ENCODE measurements around the gene SLFN11.
"Not testable (repeated sequence)": the region's sequence is repeated elsewhere in the genome, so short reads cannot be mapped to it uniquely, and the experiment has no call there.

The SLFN11 gene, protein sequence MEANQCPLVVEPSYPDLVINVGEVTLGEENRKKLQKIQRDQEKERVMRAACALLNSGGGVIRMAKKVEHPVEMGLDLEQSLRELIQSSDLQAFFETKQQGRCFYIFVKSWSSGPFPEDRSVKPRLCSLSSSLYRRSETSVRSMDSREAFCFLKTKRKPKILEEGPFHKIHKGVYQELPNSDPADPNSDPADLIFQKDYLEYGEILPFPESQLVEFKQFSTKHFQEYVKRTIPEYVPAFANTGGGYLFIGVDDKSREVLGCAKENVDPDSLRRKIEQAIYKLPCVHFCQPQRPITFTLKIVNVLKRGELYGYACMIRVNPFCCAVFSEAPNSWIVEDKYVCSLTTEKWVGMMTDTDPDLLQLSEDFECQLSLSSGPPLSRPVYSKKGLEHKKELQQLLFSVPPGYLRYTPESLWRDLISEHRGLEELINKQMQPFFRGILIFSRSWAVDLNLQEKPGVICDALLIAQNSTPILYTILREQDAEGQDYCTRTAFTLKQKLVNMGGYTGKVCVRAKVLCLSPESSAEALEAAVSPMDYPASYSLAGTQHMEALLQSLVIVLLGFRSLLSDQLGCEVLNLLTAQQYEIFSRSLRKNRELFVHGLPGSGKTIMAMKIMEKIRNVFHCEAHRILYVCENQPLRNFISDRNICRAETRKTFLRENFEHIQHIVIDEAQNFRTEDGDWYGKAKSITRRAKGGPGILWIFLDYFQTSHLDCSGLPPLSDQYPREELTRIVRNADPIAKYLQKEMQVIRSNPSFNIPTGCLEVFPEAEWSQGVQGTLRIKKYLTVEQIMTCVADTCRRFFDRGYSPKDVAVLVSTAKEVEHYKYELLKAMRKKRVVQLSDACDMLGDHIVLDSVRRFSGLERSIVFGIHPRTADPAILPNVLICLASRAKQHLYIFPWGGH

GRCh38 chr17:35373534-35373983, at the start of gene SLFN11:
TSS of gene SLFN11 (minus strand) at chr17:35373621. CDS start at chr17:35363807, 9,814 bp downstream.
- peak; percentile 46 for DNase-seq (ENCODE audit: low read depth, low spot score)

- DNase-seq (ENCODE audit: low read depth, low spot score): not testable (repeated sequence)
Observed at GRCh38 chr17:35421069-35421468, 47.6 kb upstream of the SLFN11 start.

GRCh38 chr17:35416659-35417058, 43.2 kb upstream of the SLFN11 start:
- DNase-seq (ENCODE audit: low read depth, low spot score): no peak

- not testable (repeated sequence) for DNase-seq (ENCODE audit: low read depth, low spot score)
Observed at GRCh38 chr17:35414707-35415106, 41.3 kb upstream of the SLFN11 start.

DNA sequence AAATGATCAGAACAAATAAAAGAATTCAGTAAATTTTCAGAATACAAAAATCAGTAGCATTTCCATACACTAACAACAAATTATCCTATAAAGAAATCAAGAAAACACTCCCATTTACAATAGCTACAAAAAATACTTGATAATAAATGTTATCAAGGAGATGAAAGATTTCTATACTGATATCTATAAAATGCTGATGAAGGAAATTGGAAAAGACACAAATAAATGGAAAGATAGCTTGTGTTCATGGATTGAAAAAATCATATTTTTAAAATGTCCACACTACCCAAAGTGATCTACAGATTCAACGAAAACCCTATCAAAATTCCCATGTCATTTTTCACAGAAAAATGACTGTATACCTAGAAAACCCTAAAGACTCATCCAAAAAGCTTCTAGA, 40.8 kb upstream of the SLFN11 start:
- DNase-seq (ENCODE audit: low read depth, low spot score): no peak

GRCh38 chr17:35407531-35407930, 34.1 kb upstream of the SLFN11 start:
- no peak for DNase-seq (ENCODE audit: low read depth, low spot score)

DNA sequence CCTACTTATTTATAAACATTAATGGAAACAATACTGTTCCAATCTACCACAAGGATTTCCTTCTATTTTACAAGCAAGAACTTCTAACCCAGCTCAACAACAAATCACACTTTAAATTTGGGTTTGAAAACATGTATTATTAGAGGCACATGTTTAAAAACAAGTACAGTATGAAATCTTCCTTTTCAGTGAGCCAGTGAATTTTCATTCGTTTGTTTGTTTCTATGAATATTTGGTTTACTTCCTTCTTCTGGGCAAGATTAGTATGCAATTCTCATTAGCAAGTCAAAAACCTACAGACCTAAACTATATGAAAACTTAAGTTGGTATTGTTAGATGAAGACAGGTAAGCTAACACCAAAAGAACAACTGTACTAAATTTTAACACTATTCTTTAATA, 33.1 kb upstream of the SLFN11 start:
- no peak for DNase-seq (ENCODE audit: low read depth, low spot score)

GRCh38 chr17:35404360-35404759, 30.9 kb upstream of the SLFN11 start:
- DNase-seq (ENCODE audit: low read depth, low spot score): no peak

DNA sequence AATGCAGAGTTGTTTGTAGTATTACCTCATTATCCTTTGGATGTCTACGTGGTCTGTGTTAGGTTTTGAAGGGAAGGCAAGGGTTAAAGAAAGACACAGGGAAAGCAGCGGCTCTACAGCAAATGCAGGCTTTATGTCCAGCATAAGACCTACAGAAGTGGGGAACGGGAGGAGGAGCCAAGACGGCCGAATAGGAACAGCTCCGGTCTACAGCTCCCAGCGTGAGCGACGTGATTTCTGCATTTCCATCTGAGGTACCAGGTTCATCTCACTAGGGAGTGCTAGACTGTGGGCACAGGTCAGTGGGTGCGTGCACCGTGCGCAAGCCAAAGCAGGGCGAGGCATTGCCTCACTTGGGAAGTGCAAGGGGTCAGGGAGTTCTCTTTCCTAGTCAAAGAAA, 20.4 kb upstream of the SLFN11 start:
- not testable (repeated sequence) for DNase-seq (ENCODE audit: low read depth, low spot score)

GRCh38 chr17:35390663-35391062, 17.2 kb upstream of the SLFN11 start:
- DNase-seq (ENCODE audit: low read depth, low spot score): no peak

DNA sequence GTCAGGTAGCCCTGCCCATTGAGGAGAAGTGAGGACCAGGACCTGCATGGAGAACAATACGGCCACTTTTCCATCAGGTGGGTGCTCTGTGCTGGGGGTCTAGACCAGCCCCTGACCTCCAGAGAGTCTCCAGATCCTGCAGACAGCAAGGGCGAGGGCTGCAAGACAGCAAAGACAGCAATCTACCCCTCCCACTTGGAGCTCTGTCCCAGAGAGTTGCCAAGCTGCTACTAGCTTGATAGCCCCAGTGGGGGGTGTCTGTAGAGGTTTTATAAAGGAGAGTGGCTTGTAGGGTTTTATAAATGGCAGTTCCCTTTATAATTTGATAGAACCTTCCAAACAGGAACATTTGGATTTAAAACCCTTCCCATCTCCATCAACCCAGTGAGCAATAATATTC, 16.7 kb upstream of the SLFN11 start:
- no peak for DNase-seq (ENCODE audit: low read depth, low spot score)

DNA sequence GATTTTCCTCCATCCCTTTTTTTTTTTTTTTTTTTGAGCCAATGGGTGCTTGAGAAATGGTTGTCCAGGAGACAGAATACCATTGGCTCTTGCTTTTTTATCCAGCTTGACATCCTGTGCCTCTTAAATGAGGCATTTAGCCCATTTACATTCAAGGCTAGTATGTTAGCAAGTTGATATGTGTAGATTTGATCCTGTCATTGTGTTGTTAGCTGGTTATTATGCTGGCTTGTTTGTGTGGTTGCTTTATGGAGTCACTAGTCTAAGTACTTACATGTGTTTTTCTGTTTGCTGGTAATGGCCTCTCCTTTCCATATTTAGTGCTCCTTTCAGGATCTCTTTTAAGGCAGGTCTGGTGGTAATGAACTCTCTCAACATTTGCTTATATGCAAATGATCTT, 14.1 kb upstream of the SLFN11 start:
- DNase-seq (ENCODE audit: low read depth, low spot score): no peak

GRCh38 chr17:35377706-35378105, 4.3 kb upstream of the SLFN11 start:
- DNase-seq (ENCODE audit: low read depth, low spot score): no peak

- DNase-seq (ENCODE audit: low read depth, low spot score): no peak
Observed at GRCh38 chr17:35377068-35377467, 3.6 kb upstream of the SLFN11 start.

DNA sequence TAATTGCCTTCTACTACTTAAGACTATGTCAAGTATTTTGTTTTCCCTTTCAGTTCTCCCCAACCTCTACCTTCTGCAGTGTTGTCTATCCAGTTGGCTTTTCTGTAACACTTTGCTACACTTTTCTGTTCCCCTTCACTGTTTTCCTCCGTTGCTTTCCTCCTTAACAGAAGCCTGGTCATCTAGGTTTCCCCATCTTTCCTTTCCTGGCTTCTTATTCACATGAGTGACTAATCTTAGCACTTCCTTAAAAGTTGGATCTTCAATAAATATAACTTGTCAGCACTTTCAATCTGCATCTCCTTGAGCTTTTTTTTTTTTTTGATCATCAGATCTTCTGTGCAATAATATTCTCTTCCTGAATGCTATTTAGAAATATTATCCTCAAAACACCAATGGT, 2.8 kb upstream of the SLFN11 start:
- DNase-seq (ENCODE audit: low read depth, low spot score): no peak

- no peak for DNase-seq (ENCODE audit: low read depth, low spot score)
Observed at GRCh38 chr17:35374766-35375344, 1.4 kb upstream of the SLFN11 start.

DNA sequence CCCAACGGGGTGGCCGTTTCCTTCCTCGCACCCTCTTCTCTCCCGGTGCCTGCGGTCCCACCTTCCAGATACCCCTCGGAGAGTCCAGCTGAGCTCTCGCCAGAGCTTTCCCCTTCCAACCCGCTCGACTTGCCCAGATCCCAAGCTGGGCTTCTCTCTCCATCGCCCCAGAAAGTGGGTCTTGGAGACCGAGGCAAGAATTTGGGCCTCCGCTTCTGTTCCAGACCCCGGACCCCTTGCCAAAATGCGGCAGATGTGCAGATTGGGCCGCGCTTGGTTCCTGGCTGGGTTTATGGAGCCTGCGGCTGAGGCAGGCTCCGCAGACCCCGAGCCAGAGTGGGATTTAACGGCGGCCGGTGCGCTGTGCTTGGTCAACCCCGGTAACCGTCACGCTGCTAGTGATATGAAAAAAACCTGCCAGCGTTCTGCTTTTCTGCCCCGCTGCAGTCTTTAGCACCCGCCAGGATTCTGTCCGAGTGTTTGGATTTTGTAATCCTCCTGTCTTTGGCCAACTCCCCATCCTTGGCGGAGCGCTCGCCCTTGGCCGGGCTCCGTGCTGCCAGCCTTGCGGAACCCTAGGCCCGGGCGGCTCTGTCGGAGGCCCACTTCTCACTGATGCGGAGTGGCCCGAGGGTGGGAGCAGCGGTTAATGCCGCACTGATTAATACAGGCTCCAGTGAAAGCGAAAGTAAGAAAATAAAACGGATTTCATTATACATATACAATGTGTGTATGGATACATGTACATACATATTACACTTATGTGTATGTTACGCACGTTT, 754 bp upstream of the SLFN11 start:
- peak; percentile 55 for DNase-seq (ENCODE audit: low read depth, low spot score)

GRCh38 chr17:35372846-35373533, 431 bp downstream of the SLFN11 start:
- DNase-seq (ENCODE audit: low read depth, low spot score): no peak

- no peak for DNase-seq (ENCODE audit: low read depth, low spot score)
Observed at GRCh38 chr17:35371934-35372333, 1.5 kb downstream of the SLFN11 start.

- no peak for DNase-seq (ENCODE audit: low read depth, low spot score)
Observed at GRCh38 chr17:35368081-35368830, 5.2 kb downstream of the SLFN11 start.
